K562 (cell line): ENCODE results near the gene MYPN. TPM values are rescaled to one million over a fixed set of nuclear protein-coding genes. Genes with fewer than 3 reads are reported as not detected.

Source experiments
- AFF1 ChIP-seq, 2 experiments: fragments of 450-650 bp; IDR thresholded peaks; 2 replicates each; pipeline ENCODE4 v1.6.1; 2018; ENCODE audit warnings: mild to moderate bottlenecking in 2 of 2, low read depth in 1 of 2; ENCODE audit not compliant: partially characterized antibody in 2 of 2
- BDP1 ChIP-seq: IDR thresholded peaks from 3 replicates; pipeline ENCODE4 v1.6.1; 2011; ENCODE audit not compliant: insufficient read length, insufficient read depth
- CTBP1 ChIP-seq: fragments of 450-650 bp; IDR thresholded peaks from 2 replicates; pipeline ENCODE4 v1.6.1; 2016; ENCODE audit warnings: borderline replicate concordance
- ELF2 ChIP-seq: fragments of 250-450 bp; sonication (Bioruptor Pico); IDR thresholded peaks from 2 replicates; pipeline ENCODE4 v1.5.0; 2021; ENCODE audit warnings: mild to moderate bottlenecking
- FUS ChIP-seq: fragments of 200-400 bp; formaldehyde crosslinking; optimal IDR thresholded peaks from 2 replicates; pipeline ENCODE3; 2017; ENCODE audit warnings: low read depth, low read length
- GABPB1 ChIP-seq: sonication (generic); formaldehyde crosslinking; IDR thresholded peaks from 2 replicates; pipeline ENCODE4 v1.8.0; 2022; ENCODE audit warnings: mild to moderate bottlenecking, missing genetic modification reagents
- GTF2E2 ChIP-seq: fragments of 200-800 bp; sonication (Bioruptor generic); IDR thresholded peaks from 2 replicates; pipeline ENCODE4 v1.6.1; 2016; ENCODE audit warnings: missing genetic modification characterization, missing compliant biosample characterization
- KLF10 ChIP-seq: fragments of 250-450 bp; sonication (Bioruptor Pico); IDR thresholded peaks from 2 replicates; pipeline ENCODE4 v1.6.1; 2021; ENCODE audit warnings: matching md5 sums
- KLF6 ChIP-seq: fragments of 250-450 bp; sonication (Bioruptor Pico); IDR thresholded peaks from 2 replicates; pipeline ENCODE4 v1.4.0; 2020; ENCODE audit warnings: mild to moderate bottlenecking, moderate library complexity, borderline replicate concordance
- MBD1 ChIP-seq: fragments of 250-450 bp; sonication (Bioruptor Pico); IDR thresholded peaks from 2 replicates; pipeline ENCODE4 v1.8.0; 2022; ENCODE audit warnings: inconsistent platforms
- NFIX ChIP-seq: fragments of 250-450 bp; sonication (Bioruptor Pico); IDR thresholded peaks from 2 replicates; pipeline ENCODE4 v1.4.0; 2020; ENCODE audit warnings: low read depth, mild to moderate bottlenecking, moderate library complexity
- NRF1 ChIP-seq, 2 experiments: fragments of 450-650 bp; IDR thresholded peaks in 1 of 2; conservative IDR thresholded peaks in 1 of 2; 2 replicates each; pipeline ENCODE4 v1.6.1; 2014; ENCODE audit warnings: mild to moderate bottlenecking in 2 of 2
- SAFB ChIP-seq: fragments of 200-400 bp; formaldehyde crosslinking; IDR thresholded peaks from 2 replicates; pipeline ENCODE4 v1.6.1; 2017; ENCODE audit warnings: low read depth, low read length, borderline replicate concordance
- SLC30A9 ChIP-seq: fragments of 250-450 bp; sonication (Bioruptor Pico); IDR thresholded peaks from 2 replicates; pipeline ENCODE4 v1.8.0; 2022; ENCODE audit warnings: mild to moderate bottlenecking, moderate library complexity
- TAL1 ChIP-seq: fragments of 450-650 bp; IDR thresholded peaks from 2 replicates; pipeline ENCODE4 v1.6.1; 2016; ENCODE audit warnings: mild to moderate bottlenecking
- ZBTB17 ChIP-seq: fragments of 450-650 bp; formaldehyde crosslinking; IDR thresholded peaks from 2 replicates; pipeline ENCODE4 v1.4.0; 2020; ENCODE audit warnings: mild to moderate bottlenecking
- ZBTB9 ChIP-seq: fragments of 450-650 bp; formaldehyde crosslinking; IDR thresholded peaks from 2 replicates; pipeline ENCODE4 v1.4.0; 2020; ENCODE audit warnings: mild to moderate bottlenecking, moderate library complexity
- ZNF146 ChIP-seq: IDR thresholded peaks from one replicate; pipeline ENCODE4 v1.6.1; 2018; ENCODE audit warnings: missing compliant biosample characterization; ENCODE audit not compliant: unreplicated experiment
- ZNF316 ChIP-seq: fragments of 450-650 bp; IDR thresholded peaks from 2 replicates; pipeline ENCODE4 v1.6.1; 2016
- ZNF395 ChIP-seq: fragments of 200-800 bp; sonication (Bioruptor generic); IDR thresholded peaks from 2 replicates; pipeline ENCODE4 v1.6.1; 2017; ENCODE audit warnings: missing genetic modification characterization, missing compliant biosample characterization
- ZSCAN32 ChIP-seq: fragments of 450-650 bp; formaldehyde crosslinking; IDR thresholded peaks from 2 replicates; pipeline ENCODE4 v1.4.0; 2020; ENCODE audit warnings: mild to moderate bottlenecking, moderate library complexity
- polyA plus RNA-seq, 8 experiments: library from polyadenylated mRNA; depleted of rRNA in 4 of 8; stranded (reverse) in 5 of 8; unstranded in 3 of 8; fragments of >200 nt; fragmentation: Nextera tagmentation in 2 of 8; fragmentation: Illumina TruSeq in 1 of 8; extraction: Ambion mirVana in 2 of 8; extraction: Trizol in 1 of 8; gene quantifications; 2 replicates each; pipeline versions ENCODE4 v1.2.1 to v1.2.3, GENCODE V29; 2011 to 2014; ENCODE audit warnings: inconsistent platforms in 1 of 8, missing spikeins in 1 of 8
- total RNA-seq, 7 experiments: library from RNA; depleted of rRNA in 6 of 7; stranded (reverse); fragments of >200 nt in 6 of 7; fragmentation: Illumina TruSeq in 2 of 7; extraction: Trizol in 2 of 7; gene quantifications; 2 replicates each; pipeline versions ENCODE4 v1.2.1 to v1.2.3, GENCODE V29; 2011 to 2021; ENCODE audit warnings: low replicate concordance in 1 of 7

MYPN gene
- total and polyA plus RNA-seq, 9 of the 15 experiments (the other 6 are each of a cell fraction or from before 2014, with no cell fraction given) = not detected

- TF ChIP-seq ZNF395 (CRISPR knock-in tag) (no peak; the same call in 1 of the 2 replicates), ZBTB9 (CRISPR knock-in tag) (peak; percentile 79; the same call in 1 of the 2 replicates), AFF1 (IDR thresholded peaks at IDR 0.05; ENCODE audit: low read depth in 1 of 2, partially characterized antibody in 2 of 2) (no peak), KLF10 (CRISPR knock-in tag) (no peak), GTF2E2 (0 out of 2 replicates have a peak, but pooled peaks have one; percentile 57), SLC30A9 (CRISPR knock-in tag) (no peak), ZBTB17 (CRISPR knock-in tag) (no peak), FUS (no peak), ZNF316 (no peak), CTBP1 (peak; percentile 40; the same call in 1 of the 2 replicates), SAFB (no peak), KLF6 (CRISPR knock-in tag) (no peak), ELF2 (CRISPR knock-in tag) (no peak), NFIX (CRISPR knock-in tag) (no peak), GABPB1 (peak; percentile 83), NRF1 (conservative IDR thresholded peaks at IDR 0.05 in 1 of 2, IDR thresholded peaks at IDR 0.05 in 1 of 2) (peak; percentile 93 to 94), MBD1 (no peak), ZSCAN32 (CRISPR knock-in tag) (no peak), ZNF146 (CRISPR knock-in tag) (no peak), BDP1 (no peak), TAL1 (no peak)
These were observed 34.3 kb upstream of the MYPN start, which contains the start of gene HERC4 (continued) for GRCh38 chr10:68074775-68075549.
